Prostate gland (tissue), 2 donors: ENCODE measurements around the gene NOS1AP. TPM values are rescaled to one million over a fixed set of nuclear protein-coding genes. Genes with fewer than 3 reads are reported as not detected.

Experiments
- DNase-seq: peaks from one replicate; pipeline ENCODE4 v3.0.0-alpha.2; 2019; ENCODE audit warnings: low spot score
- H3K27ac ChIP-seq, 2 donors: fragments of 200-600 bp; sonication (generic); 2 replicates each; pipeline ENCODE4 v1.5.1; 2017 to 2019
- H3K27me3 ChIP-seq: fragments of 200-600 bp; sonication (generic); replicated peaks from 2 replicates; pipeline ENCODE4 v1.5.1; 2019; ENCODE audit not compliant: insufficient read depth
- H3K36me3 ChIP-seq, 2 donors: fragments of 200-600 bp; sonication (generic); 1 replicate in 1 of 2; 2 replicates in 1 of 2; pipeline versions ENCODE4 v1.5.1 to v1.8.1; 2017 to 2019
- H3K4me1 ChIP-seq: fragments of 200-600 bp; sonication (generic); replicated peaks from 2 replicates; pipeline ENCODE4 v1.5.1; 2019
- H3K4me3 ChIP-seq, 2 donors: fragments of 200-600 bp; sonication (generic); 2 replicates each; pipeline ENCODE4 v1.5.1; 2017 to 2019
- H3K9me3 ChIP-seq: fragments of 200-600 bp; sonication (generic); 2 replicates; pipeline ENCODE4 v1.5.1; 2017
- POLR2A ChIP-seq: fragments of 450-650 bp; IDR thresholded peaks from one replicate; pipeline ENCODE4 v1.6.1; 2016; ENCODE audit warnings: antibody characterized with exemption, mild to moderate bottlenecking
- POLR2AphosphoS5 ChIP-seq: sonication (generic); formaldehyde crosslinking; IDR thresholded peaks from one replicate; pipeline ENCODE4 v1.6.1; 2017; ENCODE audit warnings: antibody characterized with exemption
- WGBS: methylation state at CpG from one replicate; pipeline ENCODE4 v1.1.5; 2018; 5-methylcytosine and 5-hydroxymethylcytosine counted together
- intact Hi-C: fragments of 100-400 bp; cut with DNase I; formaldehyde crosslinking; loops from one replicate; pipeline ENCODE4 v1.14.2; 2022
- total RNA-seq, 2 donors: library from RNA; depleted of rRNA; stranded (reverse); fragments of >200 nt; gene quantifications; one replicate each; pipeline ENCODE4 v1.1.0, GENCODE V29; 2016
- TF ChIP-seq, protein P1 (sequence below), 4 experiments: fragments of 200-600 bp in 2 of 4; fragments of 450-650 bp in 2 of 4; sonication (generic) in 2 of 4; IDR thresholded peaks; 1 replicate in 3 of 4; 2 replicates in 1 of 4; pipeline ENCODE4 v1.5.1; 2016 to 2019; ENCODE audit warnings: antibody characterized with exemption in 4 of 4, mild to moderate bottlenecking in 2 of 4, moderate library complexity in 2 of 4

NOS1AP gene
- total RNA-seq, 2 donors from 2014 or later = 9.9 to 11.0 TPM

GRCh38 chr1:162144853-162145252 is 75.4 kb downstream of the NOS1AP start:
- intact Hi-C loops = no loop called here
- TF ChIP-seq, protein P1, sequence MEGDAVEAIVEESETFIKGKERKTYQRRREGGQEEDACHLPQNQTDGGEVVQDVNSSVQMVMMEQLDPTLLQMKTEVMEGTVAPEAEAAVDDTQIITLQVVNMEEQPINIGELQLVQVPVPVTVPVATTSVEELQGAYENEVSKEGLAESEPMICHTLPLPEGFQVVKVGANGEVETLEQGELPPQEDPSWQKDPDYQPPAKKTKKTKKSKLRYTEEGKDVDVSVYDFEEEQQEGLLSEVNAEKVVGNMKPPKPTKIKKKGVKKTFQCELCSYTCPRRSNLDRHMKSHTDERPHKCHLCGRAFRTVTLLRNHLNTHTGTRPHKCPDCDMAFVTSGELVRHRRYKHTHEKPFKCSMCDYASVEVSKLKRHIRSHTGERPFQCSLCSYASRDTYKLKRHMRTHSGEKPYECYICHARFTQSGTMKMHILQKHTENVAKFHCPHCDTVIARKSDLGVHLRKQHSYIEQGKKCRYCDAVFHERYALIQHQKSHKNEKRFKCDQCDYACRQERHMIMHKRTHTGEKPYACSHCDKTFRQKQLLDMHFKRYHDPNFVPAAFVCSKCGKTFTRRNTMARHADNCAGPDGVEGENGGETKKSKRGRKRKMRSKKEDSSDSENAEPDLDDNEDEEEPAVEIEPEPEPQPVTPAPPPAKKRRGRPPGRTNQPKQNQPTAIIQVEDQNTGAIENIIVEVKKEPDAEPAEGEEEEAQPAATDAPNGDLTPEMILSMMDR (IDR thresholded peaks at IDR 0.05) = no peak
- TF ChIP-seq POLR2AphosphoS5 (no peak), POLR2A (no peak)
- H3K27ac ChIP-seq = no peak overlapping the region
- no peaks in the 10 kb centered on the region for H3K36me3 ChIP-seq
- no peak overlapping the region for H3K4me3 ChIP-seq
- no peaks in the 10 kb centered on the region for H3K27me3 ChIP-seq
- no peaks in the 10 kb centered on the region for H3K9me3 ChIP-seq
- DNase-seq = no peak
- 68% methylated on average over 6 of the region's 6 CpGs for WGBS
- H3K4me1 ChIP-seq = no peaks in the 10 kb centered on the region

- no peak for DNase-seq
- 79% methylated on average over 11 of the region's 11 CpGs for WGBS
- Histone ChIP-seq H3K4me1 (no peaks in the 10 kb centered on the region), H3K36me3 (no peaks in the 10 kb centered on the region), H3K9me3 (no peaks in the 10 kb centered on the region), H3K27me3 (no peaks in the 10 kb centered on the region), H3K4me3 (no peak overlapping the region), H3K27ac (no peak overlapping the region)
- TF ChIP-seq POLR2A (no peak), POLR2AphosphoS5 (no peak)
- TF ChIP-seq, protein P1 (IDR thresholded peaks at IDR 0.05) = no peak
- intact Hi-C loops = no loop called here
These were observed 75.9 kb downstream of the NOS1AP start for GRCh38 chr1:162145280-162145965.

DNA sequence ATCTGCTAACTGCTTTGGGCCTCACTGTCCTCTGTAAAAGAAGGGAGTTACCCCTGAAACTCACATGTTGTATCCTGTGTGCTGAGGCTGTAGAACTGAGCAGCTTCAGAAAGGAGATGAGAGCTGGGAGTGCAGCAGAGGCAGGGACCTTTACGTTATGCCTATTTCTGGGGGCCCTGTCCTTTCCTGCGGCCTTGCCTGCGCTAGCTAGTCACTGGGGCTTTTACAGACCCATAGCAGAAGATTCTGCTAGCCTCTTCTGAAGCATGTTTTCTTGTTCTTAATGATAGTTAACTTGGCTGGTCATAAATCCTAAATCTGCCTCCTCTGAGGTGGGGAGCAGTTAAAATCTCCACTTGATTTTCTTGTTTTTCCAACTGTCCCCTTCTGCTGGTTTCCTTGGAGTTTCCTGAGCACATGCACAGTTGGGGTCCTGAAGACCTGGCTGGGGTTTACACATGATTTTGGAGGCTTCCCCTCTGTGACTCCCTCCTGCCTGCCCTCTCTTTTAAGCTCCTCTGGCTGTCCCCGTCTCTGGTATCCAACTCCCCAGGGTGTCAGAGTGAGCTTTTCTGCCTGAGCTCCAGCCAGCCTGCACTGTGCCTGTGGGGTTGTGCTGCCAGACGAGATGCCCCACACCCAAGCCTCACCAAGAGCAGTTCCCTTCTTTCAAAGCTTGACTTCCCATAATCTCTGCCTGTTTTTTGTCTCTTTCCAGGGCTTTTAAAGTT is 76.6 kb downstream of the NOS1AP start:
- intact Hi-C loops = no loop called here
- H3K36me3 ChIP-seq = no peaks in the 10 kb centered on the region
- no peaks in the 10 kb centered on the region for H3K27me3 ChIP-seq

GRCh38 chr1:162147760-162148159 is 78.3 kb downstream of the NOS1AP start:
- no peaks in the 10 kb centered on the region for H3K4me1 ChIP-seq
- no peaks in the 10 kb centered on the region for H3K36me3 ChIP-seq
- H3K27ac ChIP-seq = no peak overlapping the region
- TF ChIP-seq, protein P1 (IDR thresholded peaks at IDR 0.05) = no peak
- TF ChIP-seq POLR2AphosphoS5 = no peak
- TF ChIP-seq POLR2A = no peak
- H3K27me3 ChIP-seq = no peaks in the 10 kb centered on the region
- H3K4me3 ChIP-seq = no peak overlapping the region
- no peaks in the 10 kb centered on the region for H3K9me3 ChIP-seq
- no peak for DNase-seq
- WGBS = 26% methylated on average over 1 of the region's 1 CpG
- intact Hi-C loops = no loop called here

More for the DNA sequence above, 76.6 kb downstream of the NOS1AP start:
- H3K27ac ChIP-seq = no peak overlapping the region
- no peak for DNase-seq
- WGBS = 71% methylated on average over 5 of the region's 5 CpGs
- H3K9me3 ChIP-seq = no peaks in the 10 kb centered on the region
- H3K4me3 ChIP-seq = no peak overlapping the region
- TF ChIP-seq, protein P1 (IDR thresholded peaks at IDR 0.05) = no peak
- TF ChIP-seq POLR2AphosphoS5 (no peak), POLR2A (no peak)
- H3K4me1 ChIP-seq = no peaks in the 10 kb centered on the region

DNA sequence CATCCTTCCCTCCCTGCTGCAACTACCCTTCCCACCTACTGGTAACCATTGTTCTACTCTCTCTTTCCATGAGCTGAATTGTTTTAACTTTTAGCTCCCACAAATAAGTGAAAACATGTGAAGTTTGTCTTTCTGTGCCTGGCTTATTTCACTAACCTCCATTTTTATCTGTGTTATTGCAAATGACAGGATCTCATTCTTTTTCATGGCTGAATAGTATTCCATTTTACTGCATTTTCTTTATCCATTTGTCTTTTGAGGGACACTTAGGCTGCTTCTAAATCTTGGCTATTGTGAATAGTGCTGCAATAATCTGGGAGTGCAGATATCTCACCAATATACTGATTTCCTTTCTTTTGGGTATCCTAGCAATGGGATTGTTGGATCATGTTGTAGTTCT is 80.6 kb downstream of the NOS1AP start:
- no peaks in the 10 kb centered on the region for H3K4me1 ChIP-seq
- DNase-seq = no peak
- no peak overlapping the region for H3K4me3 ChIP-seq
- no peaks in the 10 kb centered on the region for H3K36me3 ChIP-seq
- TF ChIP-seq POLR2A = no peak
- TF ChIP-seq, protein P1 (IDR thresholded peaks at IDR 0.05) = no peak
- no peak for TF ChIP-seq POLR2AphosphoS5
- H3K9me3 ChIP-seq = no peaks in the 10 kb centered on the region
- H3K27ac ChIP-seq = no peak overlapping the region
- no peaks in the 10 kb centered on the region for H3K27me3 ChIP-seq
- intact Hi-C loops = no loop called here
